EH (cell line): ENCODE data around the gene RIMS3.

Experiments
- DNase-seq: peaks from one replicate; pipeline ENCODE4 v3.0.0-alpha.2; 2015; ENCODE audit warnings: low read depth

Gene RIMS3

DNA sequence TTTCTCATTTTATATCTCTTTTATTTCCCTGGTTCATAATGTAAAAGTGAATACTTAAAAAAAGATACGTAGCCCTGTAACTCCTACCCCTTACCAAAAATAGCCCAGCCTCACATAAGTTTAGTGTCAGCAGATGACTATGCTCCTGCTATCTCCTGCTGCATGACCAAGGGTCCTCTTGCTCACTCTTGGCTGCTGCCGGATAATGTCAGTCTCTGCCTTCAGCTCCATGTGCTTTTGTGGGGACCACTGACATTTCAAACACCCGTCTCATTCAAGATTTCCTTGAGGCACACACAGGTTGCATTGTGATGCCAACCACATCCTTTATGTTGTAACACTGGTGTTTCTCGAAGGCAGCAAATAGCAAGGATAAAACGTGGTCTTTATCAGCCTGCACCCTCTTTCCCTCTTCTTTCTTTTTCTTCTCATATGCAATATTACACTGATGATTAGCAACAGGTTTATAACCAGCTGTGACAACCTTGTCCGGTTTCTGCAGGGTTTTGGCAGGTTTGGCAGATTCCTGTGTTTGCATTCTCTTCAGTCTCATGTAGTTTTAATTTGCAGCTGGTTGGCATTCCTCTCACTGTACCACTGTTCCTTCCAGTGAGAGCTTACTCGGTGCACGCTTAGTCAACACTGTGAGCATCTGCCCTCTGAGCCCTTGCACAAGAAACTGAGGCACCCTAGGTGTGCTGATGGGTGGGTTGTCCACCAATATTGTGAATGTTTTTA is 71.9 kb downstream of the RIMS3 start:
- peak; percentile 7 for DNase-seq

DNA sequence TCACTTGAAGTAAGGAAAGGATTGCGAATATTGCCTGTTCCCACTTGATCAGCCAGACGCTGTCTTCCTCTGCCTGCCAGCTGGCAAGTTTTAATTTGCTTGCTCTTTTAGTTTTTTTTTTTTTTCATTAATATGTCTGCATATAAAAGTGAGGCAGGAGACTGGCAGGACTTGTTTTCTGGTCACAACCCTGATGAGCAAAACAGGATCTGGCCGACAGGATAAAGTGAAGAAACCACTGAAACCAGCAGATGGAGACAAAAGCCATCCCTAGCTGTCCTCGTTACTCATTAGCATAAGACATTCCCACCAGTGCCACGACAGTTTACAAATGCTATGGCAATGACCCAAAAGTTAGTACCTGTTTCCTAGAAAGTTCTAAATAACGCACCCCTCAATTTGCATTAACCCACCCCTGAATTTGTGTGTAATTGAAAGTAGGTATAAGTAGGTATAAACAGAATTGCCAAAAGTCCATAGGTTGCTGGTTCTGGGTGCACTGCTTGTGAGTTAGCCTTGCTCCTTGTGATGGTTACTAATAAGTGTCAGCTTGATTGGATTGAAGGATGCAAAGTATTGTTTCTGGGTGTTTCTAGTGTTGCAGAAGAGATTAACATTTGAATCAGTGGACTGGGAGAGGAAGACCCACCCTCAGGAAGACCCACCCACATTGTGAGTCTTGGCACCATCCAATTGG is 73.2 kb downstream of the RIMS3 start:
- peak; percentile 47 for DNase-seq

DNA sequence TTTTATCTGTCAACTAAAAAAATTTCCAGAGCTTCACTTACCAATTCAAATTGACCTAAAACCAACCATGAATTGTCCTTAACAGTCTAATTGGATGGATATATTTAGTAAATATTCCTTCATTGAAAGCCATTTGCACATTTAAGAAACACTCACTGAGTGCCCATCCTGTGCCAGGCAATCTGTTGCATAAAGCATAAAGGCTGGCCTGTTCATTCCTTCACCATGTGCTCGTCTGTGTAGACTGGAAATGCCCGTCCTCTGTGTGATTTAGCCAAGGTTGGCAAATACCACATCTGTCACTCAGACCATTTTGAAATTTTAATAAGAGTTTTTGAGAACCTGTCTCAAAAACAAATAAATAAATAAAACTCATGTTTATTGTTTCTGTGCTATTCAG is 76.9 kb downstream of the RIMS3 start:
- DNase-seq: no peak

GRCh38 chr1:40583980-40584379 is 81.5 kb downstream of the RIMS3 start:
- no peak for DNase-seq

DNA sequence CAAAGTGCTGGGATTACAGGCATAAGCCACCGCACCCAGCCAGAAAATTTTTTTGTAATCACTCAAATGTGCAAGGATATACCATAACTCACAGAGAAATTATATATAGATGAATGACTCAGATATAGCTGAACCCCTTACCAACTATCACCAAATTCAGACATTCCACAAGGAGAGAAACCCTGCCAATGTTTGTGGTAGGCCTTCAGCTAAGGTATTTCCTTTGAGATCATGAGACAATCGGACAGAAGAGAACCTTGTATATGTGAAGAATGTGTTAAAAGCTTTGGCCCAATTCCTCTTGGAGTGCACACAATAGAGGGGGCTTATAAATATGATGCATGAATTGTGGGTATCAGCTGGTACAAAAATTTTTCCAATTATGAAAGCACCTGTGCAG is 83.4 kb downstream of the RIMS3 start:
- DNase-seq: peak; percentile 16

DNA sequence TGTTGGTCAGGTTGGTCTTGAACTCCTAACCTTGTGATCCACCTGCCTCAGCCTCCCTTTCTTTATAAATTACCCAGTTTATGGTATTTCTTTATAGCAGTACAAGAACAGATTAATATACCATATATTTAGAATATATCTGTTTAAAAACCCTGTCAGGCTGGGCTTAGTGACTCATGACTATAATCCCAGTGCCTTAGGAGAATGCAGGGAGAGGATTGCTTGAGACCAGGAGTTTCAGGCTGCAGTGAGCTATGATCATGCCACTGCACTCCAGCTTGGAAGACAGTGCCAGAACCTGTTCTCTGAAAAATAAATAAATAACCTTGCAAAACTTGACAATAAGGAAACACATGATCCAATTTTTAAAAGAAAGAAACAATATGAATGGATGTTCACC is 90.1 kb downstream of the RIMS3 start:
- no peak for DNase-seq

GRCh38 chr1:40574805-40575204 is 90.7 kb downstream of the RIMS3 start:
- peak; percentile 9 for DNase-seq
